Progenitor cell of endocrine pancreas (in vitro differentiated cells): Measurements from ENCODE around the gene GABPA. TPM values are rescaled to one million over a fixed set of nuclear protein-coding genes. Genes with fewer than 3 reads are reported as not detected.

Experiments used
- DNase-seq: peaks from one replicate; pipeline ENCODE4 v3.0.0; 2021; ENCODE audit warnings: low spot score; ENCODE audit not compliant: unreplicated experiment
- H3K27ac Mint-ChIP-seq: 2 replicates; pipeline ENCODE4 v1.8.0; 2021; ENCODE audit warnings: mild to moderate bottlenecking, moderate library complexity, mixed read lengths
- H3K27me3 Mint-ChIP-seq: 2 replicates; pipeline ENCODE4 v1.8.0; 2021; ENCODE audit warnings: mixed read lengths
- H3K36me3 Mint-ChIP-seq: 2 replicates; pipeline ENCODE4 v1.8.0; 2022; ENCODE audit warnings: mixed read lengths; ENCODE audit not compliant: insufficient read depth
- H3K4me1 Mint-ChIP-seq: 2 replicates; pipeline ENCODE4 v1.8.0; 2021; ENCODE audit warnings: low read depth, mixed read lengths
- H3K4me3 Mint-ChIP-seq: 2 replicates; pipeline ENCODE4 v1.8.0; 2021; ENCODE audit warnings: low read depth, mild to moderate bottlenecking, moderate library complexity, mixed read lengths
- H3K9me3 Mint-ChIP-seq: 2 replicates; pipeline ENCODE4 v1.8.0; 2021; ENCODE audit warnings: low read depth, mixed read lengths
- total RNA-seq: library from RNA; stranded (reverse); gene quantifications from 2 replicates; pipeline ENCODE4 v1.2.1, GENCODE V29; 2021
- TF ChIP-seq, protein P1 (sequence below): fragments of 200-600 bp; sonication (generic); IDR thresholded peaks from one replicate; pipeline ENCODE4 v1.5.0; 2021; ENCODE audit warnings: antibody characterized with exemption, mild to moderate bottlenecking; ENCODE audit not compliant: unreplicated experiment

Gene GABPA
- total RNA-seq, 1 donor from 2014 or later = 23.5 TPM

DNA sequence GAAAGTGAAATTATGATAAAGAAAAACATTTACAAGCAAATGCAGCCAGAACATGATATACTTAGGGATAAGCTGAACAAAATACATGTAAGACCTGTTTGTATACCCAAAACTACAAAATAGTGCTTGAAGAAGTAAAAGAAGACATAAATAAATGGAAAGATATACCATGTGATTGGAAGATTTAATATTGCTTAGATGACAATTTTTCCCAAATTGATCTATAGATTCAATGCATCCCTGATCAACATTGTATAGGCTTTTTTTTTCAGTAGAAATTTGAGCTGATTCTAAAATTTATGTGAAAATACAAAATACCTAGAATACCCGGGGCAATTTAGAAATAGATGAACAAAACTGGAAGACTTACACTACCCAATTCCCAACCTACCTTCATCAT lies 76.4 kb downstream of the GABPA start:
- Mint-ChIP-seq H3K4me3 (no peak overlapping the region), H3K9me3 (no peaks in the 10 kb centered on the region), H3K27ac (no peak overlapping the region), H3K36me3 (no peaks in the 10 kb centered on the region), H3K4me1 (no peaks in the 10 kb centered on the region), H3K27me3 (no peaks in the 10 kb centered on the region)
- TF ChIP-seq, protein P1, sequence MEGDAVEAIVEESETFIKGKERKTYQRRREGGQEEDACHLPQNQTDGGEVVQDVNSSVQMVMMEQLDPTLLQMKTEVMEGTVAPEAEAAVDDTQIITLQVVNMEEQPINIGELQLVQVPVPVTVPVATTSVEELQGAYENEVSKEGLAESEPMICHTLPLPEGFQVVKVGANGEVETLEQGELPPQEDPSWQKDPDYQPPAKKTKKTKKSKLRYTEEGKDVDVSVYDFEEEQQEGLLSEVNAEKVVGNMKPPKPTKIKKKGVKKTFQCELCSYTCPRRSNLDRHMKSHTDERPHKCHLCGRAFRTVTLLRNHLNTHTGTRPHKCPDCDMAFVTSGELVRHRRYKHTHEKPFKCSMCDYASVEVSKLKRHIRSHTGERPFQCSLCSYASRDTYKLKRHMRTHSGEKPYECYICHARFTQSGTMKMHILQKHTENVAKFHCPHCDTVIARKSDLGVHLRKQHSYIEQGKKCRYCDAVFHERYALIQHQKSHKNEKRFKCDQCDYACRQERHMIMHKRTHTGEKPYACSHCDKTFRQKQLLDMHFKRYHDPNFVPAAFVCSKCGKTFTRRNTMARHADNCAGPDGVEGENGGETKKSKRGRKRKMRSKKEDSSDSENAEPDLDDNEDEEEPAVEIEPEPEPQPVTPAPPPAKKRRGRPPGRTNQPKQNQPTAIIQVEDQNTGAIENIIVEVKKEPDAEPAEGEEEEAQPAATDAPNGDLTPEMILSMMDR = no peak
- no peak for DNase-seq

DNA sequence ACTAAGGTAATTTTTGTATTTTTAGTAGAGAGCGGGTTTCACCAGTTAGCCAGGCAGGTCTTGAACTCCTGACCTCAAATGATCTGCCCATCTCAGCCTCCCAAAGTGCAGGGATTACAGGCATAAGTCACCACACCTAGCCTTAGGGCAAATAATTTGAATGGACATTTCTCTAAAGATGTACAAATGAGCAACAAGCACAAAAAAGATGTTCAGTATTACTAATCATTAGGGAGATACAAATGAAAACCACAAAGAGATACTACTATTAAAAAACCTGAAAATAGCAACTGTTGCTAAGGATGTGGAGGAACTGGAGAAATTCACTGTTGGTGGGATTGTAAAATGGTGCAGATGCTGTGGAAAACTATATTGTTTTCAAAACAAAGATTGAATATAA lies 79.1 kb downstream of the GABPA start:
- no peaks in the 10 kb centered on the region for H3K36me3 Mint-ChIP-seq
- H3K4me3 Mint-ChIP-seq = no peak overlapping the region
- H3K27me3 Mint-ChIP-seq = no peaks in the 10 kb centered on the region
- H3K4me1 Mint-ChIP-seq = no peaks in the 10 kb centered on the region
- no peaks in the 10 kb centered on the region for H3K9me3 Mint-ChIP-seq
- TF ChIP-seq, protein P1 = no peak
- DNase-seq = no peak
- H3K27ac Mint-ChIP-seq = no peak overlapping the region

- Mint-ChIP-seq H3K27me3 (no peaks in the 10 kb centered on the region), H3K27ac (peak overlapping the region; percentile 12), H3K4me3 (no peak overlapping the region), H3K9me3 (no peaks in the 10 kb centered on the region), H3K36me3 (no peaks in the 10 kb centered on the region), H3K4me1 (no peaks in the 10 kb centered on the region)
- no peak for DNase-seq
- TF ChIP-seq, protein P1 = no peak
These were observed 83.3 kb downstream of the GABPA start for GRCh38 chr21:25818121-25818520.

GRCh38 chr21:25818551-25818950 lies 83.8 kb downstream of the GABPA start:
- no peak for DNase-seq
- Mint-ChIP-seq H3K4me3 (no peak overlapping the region), H3K9me3 (no peaks in the 10 kb centered on the region), H3K36me3 (no peaks in the 10 kb centered on the region), H3K27ac (peak overlapping the region; percentile 66), H3K27me3 (no peaks in the 10 kb centered on the region), H3K4me1 (no peaks in the 10 kb centered on the region)
- TF ChIP-seq, protein P1 = no peak

Other genes with a start within 250 kb of the GABPA start
- 29.9 and 30.7 TPM in 2 replicates for gene MRPL39, start 127.5 kb upstream of the GABPA start, total RNA-seq
- gene JAM2, start 95.7 kb upstream of the GABPA start, total RNA-seq = 2.2 and 2.4 TPM in 2 replicates
- 138 and 144 TPM in 2 replicates for gene ATP5PF, start 68 bp upstream of the GABPA start, total RNA-seq